ENCODE measurements around the gene TTC34. TPM values are rescaled to one million over a fixed set of nuclear protein-coding genes. Genes with fewer than 3 reads are reported as not detected.

TTC34 gene
- total and polyA plus RNA-seq, 2 of the 13 experiments (the other 11 are each of a cell fraction or from before 2014, with no cell fraction given) = 0.07 to 0.11 TPM

DNA sequence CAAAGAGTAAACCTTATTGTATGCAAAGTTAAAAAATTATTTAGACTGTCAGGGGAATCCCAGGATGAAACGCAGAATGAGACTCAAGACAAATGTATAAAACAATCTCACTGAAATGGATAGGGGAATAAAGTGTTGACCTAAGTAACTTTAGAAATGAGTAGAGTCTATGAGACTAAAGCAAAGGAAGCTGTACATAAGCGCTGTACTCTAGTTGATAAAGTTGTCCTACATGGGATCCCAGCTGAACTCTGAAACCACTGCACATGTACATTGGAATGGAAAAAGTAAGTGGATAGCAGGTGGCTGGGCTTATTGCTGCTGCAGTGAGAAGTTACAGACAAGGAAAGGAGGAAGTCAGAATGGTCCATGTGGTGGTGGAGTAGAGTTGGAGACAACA is 187.3 kb downstream of the TTC34 start:
- DNase-seq (ENCODE audit: low spot score) (no peak), FAIRE-seq (no peak), ATAC-seq (no peak)
- H3K4me1 ChIP-seq (ENCODE audit: insufficient read depth, low read length) = peaks cover 6% of the 10 kb centered on the region; the same call in 1 of the 2 replicates
- H3K4me3 ChIP-seq (replicated peaks in 1 of 3; ENCODE audit: insufficient read depth in 1 of 3, low read depth in 2 of 3, low read length in 3 of 3) = no peak overlapping the region
- no peak overlapping the region for H3K27ac ChIP-seq (ENCODE audit: extremely low read length, insufficient read depth, low read length)
- H3K79me2 ChIP-seq (ENCODE audit: insufficient read depth, low read length) = no peaks in the 10 kb centered on the region
- H3K4me2 ChIP-seq (ENCODE audit: low read depth, low read length) = no peak overlapping the region
- no peaks in the 10 kb centered on the region for H3K9me3 ChIP-seq (ENCODE audit: low read length)
- no peaks in the 10 kb centered on the region for H4K20me1 ChIP-seq (ENCODE audit: insufficient read depth, low read length)
- H3K36me3 ChIP-seq (replicated peaks in 1 of 2; ENCODE audit: control insufficient read depth in 1 of 2, insufficient read depth in 2 of 2, low read length in 2 of 2) = no peaks in the 10 kb centered on the region
- H3K27me3 ChIP-seq (ENCODE audit: control insufficient read depth in 1 of 2, insufficient read depth in 2 of 2, low read length in 2 of 2) = peaks cover 6 to 49% of the 10 kb centered on the region in 2 experiments; a peak in 4 of 5 replicates
- no TSS peak for BruUV-seq (replicated peaks)
- H2AFZ ChIP-seq (ENCODE audit: low read length) = no peak overlapping the region
- CTCF ChIA-PET (ENCODE audit: low intra/inter-chr PET ratio, low total read pairs) = no interaction called here
- in situ Hi-C loops (cut with HindIII; ENCODE audit: extremely low pct_ligation_motif_present, low pct_unique_long_range_greater_than_20kb) = no loop called here
- H3K9ac ChIP-seq (ENCODE audit: insufficient read depth, low read depth, low read length) = no peak overlapping the region
- WGBS (ENCODE audit: low lambda C conversion rate) = 25% methylated on average over 2 of the region's 2 CpGs
- POLR2A ChIA-PET = no interaction called here
- no peak for TF ChIP-seq ZNF260 (CRISPR knock-in tag; IDR thresholded peaks at IDR 0.05; ENCODE audit: borderline replicate concordance, low read depth)
- peak; percentile 99; the same call in 1 of the 2 replicates for TF ChIP-seq ZNF615 (CRISPR knock-in tag; IDR thresholded peaks at IDR 0.05; ENCODE audit: borderline replicate concordance)
- intact Hi-C loops (cut with micrococcal nuclease; ENCODE audit: unreplicated experiment) = no loop called here

GRCh38 chr1:2612591-2613365 is 188.7 kb downstream of the TTC34 start:
- BruUV-seq (replicated peaks) = no TSS peak
- Histone ChIP-seq H3K9ac (ENCODE audit: insufficient read depth, low read depth, low read length) (no peak overlapping the region), H3K4me3 (replicated peaks in 1 of 3; ENCODE audit: insufficient read depth in 1 of 3, low read depth in 2 of 3, low read length in 3 of 3) (no peak overlapping the region), H3K9me3 (ENCODE audit: low read length) (no peaks in the 10 kb centered on the region), H3K4me2 (ENCODE audit: low read depth, low read length) (no peak overlapping the region), H3K27ac (ENCODE audit: extremely low read length, insufficient read depth, low read length) (no peak overlapping the region), H3K36me3 (replicated peaks in 1 of 2; ENCODE audit: control insufficient read depth in 1 of 2, insufficient read depth in 2 of 2, low read length in 2 of 2) (no peaks in the 10 kb centered on the region), H3K27me3 (ENCODE audit: control insufficient read depth in 1 of 2, insufficient read depth in 2 of 2, low read length in 2 of 2) (peaks cover 6 to 48% of the 10 kb centered on the region in 2 experiments; a peak in 4 of 5 replicates), H2AFZ (ENCODE audit: low read length) (no peak overlapping the region), H3K4me1 (ENCODE audit: insufficient read depth, low read length) (peaks cover 6% of the 10 kb centered on the region; the same call in 1 of the 2 replicates), H3K79me2 (ENCODE audit: insufficient read depth, low read length) (no peaks in the 10 kb centered on the region), H4K20me1 (ENCODE audit: insufficient read depth, low read length) (no peaks in the 10 kb centered on the region)
- ATAC-seq (0 out of 3 replicates have a peak, but pooled peaks have one; percentile 15), FAIRE-seq (no peak), DNase-seq (ENCODE audit: low spot score) (no peak)
- no peak for TF ChIP-seq ZNF230 (CRISPR knock-in tag; IDR thresholded peaks at IDR 0.05)
- no peak for TF ChIP-seq ZNF691 (CRISPR knock-in tag; IDR thresholded peaks at IDR 0.05; ENCODE audit: borderline replicate concordance, low read depth)
- TF ChIP-seq ZBTB10 (CRISPR knock-in tag; IDR thresholded peaks at IDR 0.05; ENCODE audit: borderline replicate concordance) = no peak
- ChIA-PET CTCF (ENCODE audit: low intra/inter-chr PET ratio, low total read pairs) (no interaction called here), POLR2A (no interaction called here)
- in situ Hi-C loops (cut with HindIII; ENCODE audit: extremely low pct_ligation_motif_present, low pct_unique_long_range_greater_than_20kb) (no loop called here), intact Hi-C loops (cut with micrococcal nuclease; ENCODE audit: unreplicated experiment) (no loop called here)
- 29% methylated on average over 10 of the region's 11 CpGs for WGBS (ENCODE audit: low lambda C conversion rate)

Data from HepG2 (cell line).